HG02840 (cell line): ENCODE results near the gene MCHR2.
A peak's percentile ranks its signal among the peaks of the same experiment; 100 is the strongest.
"Not testable (repeated sequence)": the region's sequence is repeated elsewhere in the genome, so short reads cannot be mapped to it uniquely, and the experiment has no call there.

Experiments used
- ATAC-seq: cut with Tn5 transposase; IDR thresholded peaks from one replicate; pipeline ENCODE4 v1.9.1; 2021; ENCODE audit warnings: mild to moderate bottlenecking, moderate library complexity, moderate number of reproducible peaks; ENCODE audit not compliant: unreplicated experiment, low FRiP score

The MCHR2 gene

GRCh38 chr6:99993533-99994251 lies at the start of gene MCHR2:
MCHR2 (minus strand) TSS chr6:99994223; CDS start chr6:99956147, 38,076 bp downstream.
- no peak for ATAC-seq

- not testable (repeated sequence) for ATAC-seq
These were observed 44.5 kb upstream of the MCHR2 start for GRCh38 chr6:100038546-100038945.

DNA sequence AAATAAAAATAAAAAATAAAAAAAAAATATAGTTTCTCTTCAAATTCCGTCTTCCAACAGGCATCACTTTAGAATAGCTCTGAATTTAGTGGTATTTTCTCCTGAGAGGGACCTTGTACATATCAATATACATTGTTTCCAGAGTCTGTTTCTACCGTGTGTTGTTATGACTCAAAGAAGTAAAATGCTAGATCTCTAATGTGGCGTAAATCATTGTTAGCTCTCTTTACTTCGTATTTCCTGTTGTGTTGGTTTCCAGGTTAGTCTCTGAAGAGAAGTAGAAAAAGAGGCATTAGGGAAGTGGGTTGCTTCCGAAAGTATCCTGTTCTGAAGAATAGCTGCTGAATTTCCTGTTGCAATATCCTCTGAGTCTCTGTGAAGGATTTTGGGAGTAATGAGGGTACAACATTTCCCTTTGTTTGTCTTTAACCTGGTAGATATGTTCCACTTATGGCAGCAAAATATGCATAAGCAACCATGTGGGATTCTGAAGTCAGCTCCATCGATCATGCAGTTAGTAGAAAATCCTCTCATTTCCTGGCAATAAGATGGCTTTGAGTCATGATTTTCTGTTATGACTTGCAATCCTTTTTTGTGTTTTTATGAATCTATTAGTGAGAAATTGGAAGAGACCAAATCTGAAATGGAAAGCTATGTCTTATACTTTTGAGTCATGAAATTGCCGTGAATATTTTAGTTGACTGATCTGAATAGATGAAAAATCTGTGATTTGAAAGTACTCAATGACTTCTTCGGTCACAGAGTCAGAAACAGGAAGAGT lies 42.0 kb upstream of the MCHR2 start:
- no peak for ATAC-seq

- no peak for ATAC-seq
These were observed 29.8 kb upstream of the MCHR2 start for GRCh38 chr6:100023798-100024197.

- no peak for ATAC-seq
These were observed 28.8 kb upstream of the MCHR2 start for GRCh38 chr6:100022847-100023246.

GRCh38 chr6:100008857-100009256 lies 14.8 kb upstream of the MCHR2 start:
- ATAC-seq: no peak

GRCh38 chr6:100001915-100002388 lies 7.9 kb upstream of the MCHR2 start:
- ATAC-seq: peak; percentile 91

- ATAC-seq: no peak
These were observed 3.1 kb upstream of the MCHR2 start for GRCh38 chr6:99997141-99997540.

- ATAC-seq: no peak
These were observed 1.9 kb upstream of the MCHR2 start for GRCh38 chr6:99995916-99996315.

DNA sequence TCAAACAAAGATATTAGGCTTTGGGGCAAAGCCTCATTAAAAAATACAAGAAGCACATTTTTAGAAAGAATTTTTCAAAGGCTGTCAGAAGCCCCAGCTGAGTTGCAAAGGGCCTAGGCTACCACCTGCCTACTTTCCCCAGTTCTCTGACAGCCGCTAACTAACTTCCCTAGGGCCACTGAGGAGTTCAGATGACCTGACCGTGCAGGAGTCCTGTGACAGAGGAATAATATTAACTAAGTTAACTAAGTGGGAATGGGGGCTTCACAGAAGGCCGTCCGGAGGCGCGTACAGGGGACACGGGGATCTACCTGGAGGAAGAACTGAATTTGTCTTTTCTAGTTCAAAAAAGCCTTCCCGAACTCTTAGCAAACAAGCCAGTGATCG lies 884 bp downstream of the MCHR2 start:
- no peak for ATAC-seq

- no peak for ATAC-seq
These were observed 2.1 kb downstream of the MCHR2 start for GRCh38 chr6:99991955-99992354.

- ATAC-seq: no peak
These were observed 13.3 kb downstream of the MCHR2 start for GRCh38 chr6:99980741-99981140.

DNA sequence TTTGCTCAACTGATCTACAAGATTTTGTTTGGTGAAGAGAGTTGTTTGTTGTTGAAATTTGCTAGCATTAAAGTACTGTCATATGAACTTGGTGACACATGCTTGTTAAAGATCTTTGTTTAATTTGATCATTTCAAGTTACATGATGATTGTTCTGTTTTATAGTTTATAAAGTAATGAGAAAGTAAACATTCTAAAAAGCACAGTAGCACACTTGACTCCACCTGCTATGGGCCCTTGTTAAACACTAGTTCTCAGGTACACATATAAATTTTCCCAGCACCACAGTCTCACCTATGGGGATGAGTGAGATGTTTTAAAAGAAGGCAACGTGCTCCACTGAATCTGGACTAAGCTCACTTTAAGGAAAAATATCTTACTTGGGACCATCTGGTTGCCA lies 14.1 kb downstream of the MCHR2 start:
- no peak for ATAC-seq

GRCh38 chr6:99967052-99967451 lies 27.0 kb downstream of the MCHR2 start:
- no peak for ATAC-seq

- ATAC-seq: no peak
These were observed 34.0 kb downstream of the MCHR2 start for GRCh38 chr6:99960027-99960426.

GRCh38 chr6:99951016-99951805 lies 42.8 kb downstream of the MCHR2 start:
- ATAC-seq: no peak

DNA sequence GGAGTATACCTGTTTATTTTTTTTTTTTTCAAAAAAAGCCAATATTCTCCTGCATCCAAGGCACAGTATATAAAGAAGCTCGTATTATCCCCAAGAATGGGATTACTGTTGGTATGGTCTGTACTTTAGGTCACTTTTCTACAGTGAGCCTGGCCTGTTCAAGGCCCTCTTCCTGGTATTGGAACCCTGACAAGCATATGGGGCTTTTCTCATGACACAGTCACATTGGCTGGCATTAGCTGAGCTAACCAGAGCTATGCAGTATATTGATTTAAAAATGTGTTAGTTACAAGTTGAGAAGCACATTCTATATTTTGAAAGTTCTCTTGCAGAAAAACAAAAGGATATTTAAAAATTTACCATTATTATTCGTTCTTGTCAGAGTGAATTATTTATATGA lies 48.0 kb downstream of the MCHR2 start:
- ATAC-seq: no peak

GRCh38 chr6:99943846-99944245 lies 50.2 kb downstream of the MCHR2 start:
- ATAC-seq: no peak

DNA sequence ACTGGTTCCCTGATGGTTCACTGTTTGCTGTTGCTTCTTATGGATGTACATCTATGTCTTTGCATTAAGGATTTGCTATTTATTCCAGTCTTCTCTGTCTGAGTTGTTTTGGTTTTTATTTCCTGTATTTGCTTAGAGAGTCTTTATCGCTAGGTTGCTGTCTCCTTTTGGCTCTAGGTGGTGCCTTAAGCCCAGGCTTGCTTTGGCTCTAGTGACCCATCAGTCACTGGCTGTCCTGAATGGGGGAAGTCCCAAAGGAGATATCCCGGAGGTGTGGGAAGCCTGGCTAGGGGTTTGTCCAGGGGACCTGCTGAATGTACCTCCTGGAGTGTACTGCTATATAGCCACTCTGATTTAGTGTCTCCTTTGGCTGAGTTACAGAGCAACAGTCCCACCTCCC lies 53.4 kb downstream of the MCHR2 start:
- no peak for ATAC-seq

DNA sequence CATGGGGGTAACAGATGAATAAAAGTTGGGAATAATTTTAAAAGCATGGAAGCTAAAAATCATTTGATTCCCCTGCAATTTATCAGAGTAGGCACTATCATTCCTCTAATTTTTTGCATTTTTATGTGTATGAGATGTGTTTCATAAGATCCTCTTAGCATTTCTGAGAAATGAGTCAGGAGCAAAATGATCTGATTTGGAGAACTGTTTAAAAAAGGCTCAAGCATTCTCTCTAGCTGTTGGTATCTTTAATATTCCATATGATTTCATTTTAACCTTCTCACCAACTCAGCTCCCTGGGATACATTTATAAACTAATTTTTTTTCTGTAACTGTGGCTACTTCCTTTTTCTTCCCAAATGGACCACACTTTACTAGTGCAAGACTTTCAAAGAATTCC lies 60.9 kb downstream of the MCHR2 start:
- ATAC-seq: no peak

DNA sequence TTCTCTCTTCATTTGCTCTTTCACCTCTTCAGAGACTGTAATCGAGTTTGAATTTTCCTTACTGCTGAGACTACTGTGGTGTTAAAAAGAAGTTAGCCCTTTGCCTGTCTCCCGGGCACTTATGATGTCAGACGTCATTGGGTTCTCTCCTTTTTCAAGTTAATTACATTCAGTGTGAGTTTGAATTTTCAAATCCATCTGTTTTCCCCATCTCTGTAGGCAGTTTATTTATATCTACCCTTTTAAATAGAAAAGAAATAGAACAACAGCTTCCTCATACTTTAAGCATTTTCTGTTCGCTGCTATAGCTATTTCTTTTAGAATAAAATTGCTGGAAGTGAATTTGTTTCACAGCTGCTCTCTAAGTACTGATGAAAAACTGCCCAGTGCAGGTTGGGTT lies 81.4 kb downstream of the MCHR2 start:
- ATAC-seq: no peak
